Esophagus muscularis mucosa (tissue), 4 donors: ENCODE data around the gene INO80D. TPM values are rescaled to one million over a fixed set of nuclear protein-coding genes. Genes with fewer than 3 reads are reported as not detected.
"Not testable (repeated sequence)": the region's sequence is repeated elsewhere in the genome, so short reads cannot be mapped to it uniquely, and the experiment has no call there.

Experiments
- DNase-seq: peaks from one replicate; pipeline ENCODE4 v3.0.0-alpha.2; 2017; ENCODE audit errors: extremely low spot score
- H3K27ac ChIP-seq, 4 donors: fragments of 200-600 bp; sonication (generic); replicated peaks in 1 of 4; 1 replicate in 3 of 4; 2 replicates in 1 of 4; pipeline ENCODE4 v1.5.1; 2016 to 2019; ENCODE audit warnings: mild to moderate bottlenecking in 1 of 4
- H3K27me3 ChIP-seq, 4 donors: fragments of 200-600 bp; sonication (generic); one replicate each; pipeline versions ENCODE4 v1.5.1 to v1.6.0; 2016 to 2019
- H3K36me3 ChIP-seq, 4 donors: fragments of 200-600 bp; sonication (generic); one replicate each; pipeline ENCODE4 v1.5.1; 2016 to 2019
- H3K4me1 ChIP-seq, 4 donors: fragments of 200-600 bp; sonication (generic); one replicate each; pipeline ENCODE4 v1.5.1; 2016 to 2019
- H3K4me3 ChIP-seq, 4 donors: fragments of 200-600 bp; sonication (generic); 1 replicate in 2 of 4; 2 replicates in 2 of 4; pipeline ENCODE4 v1.5.1; 2016 to 2019; ENCODE audit warnings: mild to moderate bottlenecking in 4 of 4, moderate library complexity in 1 of 4
- H3K9me3 ChIP-seq, 4 donors: fragments of 200-600 bp; sonication (generic); 1 replicate in 3 of 4; 2 replicates in 1 of 4; pipeline ENCODE4 v1.5.1; 2016 to 2019
- EP300 ChIP-seq: sonication (generic); formaldehyde crosslinking; IDR thresholded peaks from one replicate; pipeline ENCODE4 v1.6.1; 2017; ENCODE audit warnings: antibody characterized with exemption
- POLR2A ChIP-seq: fragments of 450-650 bp; IDR thresholded peaks from one replicate; pipeline ENCODE4 v1.6.1; 2017; ENCODE audit warnings: antibody characterized with exemption, moderate library complexity, mild to moderate bottlenecking, low read depth
- POLR2AphosphoS5 ChIP-seq, 2 donors: sonication (generic); formaldehyde crosslinking; IDR thresholded peaks; one replicate each; pipeline ENCODE4 v1.6.1; 2017; ENCODE audit warnings: antibody characterized with exemption in 2 of 2
- WGBS: methylation state at CpG from one replicate; pipeline ENCODE4 v1.1.5; 2018; 5-methylcytosine and 5-hydroxymethylcytosine counted together
- intact Hi-C: fragments of 100-400 bp; cut with DNase I; formaldehyde crosslinking; loops from one replicate; pipeline ENCODE4 v1.15.1; 2023
- total RNA-seq, 4 donors: library from RNA; depleted of rRNA; stranded (reverse); fragments of >200 nt; gene quantifications; one replicate each; pipeline versions ENCODE4 v1.1.0 to v1.2.1, GENCODE V29; 2016
- TF ChIP-seq, protein P1 (sequence below), 3 experiments: fragments of 200-600 bp in 2 of 3; fragments of 450-650 bp in 1 of 3; sonication (generic) in 2 of 3; IDR thresholded peaks; one replicate each; pipeline ENCODE4 v1.5.1; 2017 to 2019; ENCODE audit warnings: antibody characterized with exemption in 3 of 3, mild to moderate bottlenecking in 2 of 3, moderate library complexity in 1 of 3

INO80D gene
- total RNA-seq, 4 donors from 2014 or later: 11.1 to 19.9 (median 16.2) TPM

DNA sequence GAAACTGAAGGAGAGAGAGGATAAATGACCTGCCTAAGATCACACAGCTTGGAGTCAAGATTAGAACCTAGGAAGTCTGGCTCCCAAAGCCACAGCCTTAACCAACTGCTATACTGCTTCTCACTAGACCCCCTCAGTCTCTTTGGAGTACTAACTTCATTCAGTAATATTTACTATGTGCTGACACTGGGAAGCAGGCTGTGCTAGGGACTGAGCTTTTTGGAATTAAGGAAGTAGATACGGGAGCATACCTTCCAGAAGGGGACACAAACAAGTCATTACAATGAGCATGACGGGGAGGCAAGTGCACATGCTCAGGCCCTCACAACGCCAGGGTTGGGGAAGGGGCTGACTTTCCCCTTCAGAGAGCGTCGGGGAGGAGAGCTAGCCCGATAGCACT, 97.7 kb downstream of the INO80D start:
- Histone ChIP-seq H3K4me1 (no peaks in the 10 kb centered on the region), H3K9me3 (no peaks in the 10 kb centered on the region), H3K27me3 (no peaks in the 10 kb centered on the region), H3K4me3 (no peak overlapping the region), H3K36me3 (peaks cover 12 to 29% (median 15%) of the 10 kb centered on the region in 4 donors), H3K27ac (no peak overlapping the region)
- WGBS: 93% methylated on average over 6 of the region's 6 CpGs
- DNase-seq: peak; percentile 84
- intact Hi-C loops: no loop called here
- TF ChIP-seq, protein P1, sequence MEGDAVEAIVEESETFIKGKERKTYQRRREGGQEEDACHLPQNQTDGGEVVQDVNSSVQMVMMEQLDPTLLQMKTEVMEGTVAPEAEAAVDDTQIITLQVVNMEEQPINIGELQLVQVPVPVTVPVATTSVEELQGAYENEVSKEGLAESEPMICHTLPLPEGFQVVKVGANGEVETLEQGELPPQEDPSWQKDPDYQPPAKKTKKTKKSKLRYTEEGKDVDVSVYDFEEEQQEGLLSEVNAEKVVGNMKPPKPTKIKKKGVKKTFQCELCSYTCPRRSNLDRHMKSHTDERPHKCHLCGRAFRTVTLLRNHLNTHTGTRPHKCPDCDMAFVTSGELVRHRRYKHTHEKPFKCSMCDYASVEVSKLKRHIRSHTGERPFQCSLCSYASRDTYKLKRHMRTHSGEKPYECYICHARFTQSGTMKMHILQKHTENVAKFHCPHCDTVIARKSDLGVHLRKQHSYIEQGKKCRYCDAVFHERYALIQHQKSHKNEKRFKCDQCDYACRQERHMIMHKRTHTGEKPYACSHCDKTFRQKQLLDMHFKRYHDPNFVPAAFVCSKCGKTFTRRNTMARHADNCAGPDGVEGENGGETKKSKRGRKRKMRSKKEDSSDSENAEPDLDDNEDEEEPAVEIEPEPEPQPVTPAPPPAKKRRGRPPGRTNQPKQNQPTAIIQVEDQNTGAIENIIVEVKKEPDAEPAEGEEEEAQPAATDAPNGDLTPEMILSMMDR (IDR thresholded peaks at IDR 0.05): no peak
- TF ChIP-seq POLR2AphosphoS5 (IDR thresholded peaks at IDR 0.05) (no peak), EP300 (no peak), POLR2A (no peak)

GRCh38 chr2:205986334-205986733, 99.6 kb downstream of the INO80D start:
- H3K4me1 ChIP-seq, H3K27me3 ChIP-seq, H3K27ac ChIP-seq, intact Hi-C loops, H3K9me3 ChIP-seq, H3K4me3 ChIP-seq: not testable (repeated sequence)
- H3K36me3 ChIP-seq: peaks cover 0 to 11% (median 1%) of the 10 kb centered on the region in 4 donors
- WGBS: 94% methylated on average over 9 of the region's 9 CpGs
- DNase-seq: peak; percentile 62

GRCh38 chr2:205984381-205984780, 101.6 kb downstream of the INO80D start:
- no peaks in the 10 kb centered on the region for H3K9me3 ChIP-seq
- TF ChIP-seq POLR2A (no peak), POLR2AphosphoS5 (IDR thresholded peaks at IDR 0.05) (no peak), EP300 (no peak)
- TF ChIP-seq, protein P1 (IDR thresholded peaks at IDR 0.05): no peak
- peak; percentile 21 for DNase-seq
- H3K4me1 ChIP-seq: no peaks in the 10 kb centered on the region
- H3K4me3 ChIP-seq: no peak overlapping the region
- intact Hi-C loops: no loop called here
- 89% methylated on average over 6 of the region's 6 CpGs for WGBS
- no peaks in the 10 kb centered on the region for H3K27me3 ChIP-seq
- no peak overlapping the region for H3K27ac ChIP-seq
- H3K36me3 ChIP-seq: no peaks in the 10 kb centered on the region

DNA sequence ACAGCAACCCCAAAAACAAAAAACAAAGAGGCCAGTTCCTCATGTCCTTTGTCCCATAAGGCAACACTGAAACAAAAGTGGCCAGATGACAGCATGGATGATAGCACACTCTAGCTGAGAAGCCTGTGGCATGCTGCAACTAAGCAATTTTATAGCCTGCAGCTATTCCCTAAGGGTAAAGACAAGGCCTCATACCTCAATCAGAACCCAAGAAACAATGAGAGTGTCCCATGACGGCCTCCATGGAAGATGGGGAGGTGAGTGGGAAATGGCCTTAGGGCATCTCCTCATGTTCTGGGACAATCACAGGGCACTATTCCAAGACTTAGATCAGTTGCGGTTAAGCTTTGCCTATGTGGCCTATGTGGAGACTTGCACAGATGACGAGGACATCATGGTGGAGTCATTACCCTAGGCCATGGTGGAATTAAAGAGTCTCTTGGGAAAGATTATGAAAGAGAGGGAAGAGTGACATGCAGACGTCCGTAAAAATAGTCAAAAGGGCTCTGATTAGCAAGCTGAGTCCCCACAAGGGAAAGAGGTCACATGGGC, 103.1 kb downstream of the INO80D start:
- Histone ChIP-seq H3K4me3 (no peak overlapping the region), H3K36me3 (no peaks in the 10 kb centered on the region), H3K9me3 (no peaks in the 10 kb centered on the region), H3K27ac (no peak overlapping the region), H3K4me1 (no peaks in the 10 kb centered on the region), H3K27me3 (no peaks in the 10 kb centered on the region)
- TF ChIP-seq POLR2AphosphoS5 (IDR thresholded peaks at IDR 0.05) (no peak), POLR2A (no peak), EP300 (no peak)
- TF ChIP-seq, protein P1 (IDR thresholded peaks at IDR 0.05): no peak
- 92% methylated on average over 5 of the region's 5 CpGs for WGBS
- intact Hi-C loops: no loop called here
- peak; percentile 45 for DNase-seq

GRCh38 chr2:205978728-205979127, 107.2 kb downstream of the INO80D start:
- H3K9me3 ChIP-seq, H3K4me3 ChIP-seq, H3K27me3 ChIP-seq, H3K36me3 ChIP-seq, H3K27ac ChIP-seq, intact Hi-C loops, H3K4me1 ChIP-seq: not testable (repeated sequence)
- DNase-seq: peak; percentile 31
- 76% methylated on average over 2 of the region's 2 CpGs for whole genome bisulfite sequencing

DNA sequence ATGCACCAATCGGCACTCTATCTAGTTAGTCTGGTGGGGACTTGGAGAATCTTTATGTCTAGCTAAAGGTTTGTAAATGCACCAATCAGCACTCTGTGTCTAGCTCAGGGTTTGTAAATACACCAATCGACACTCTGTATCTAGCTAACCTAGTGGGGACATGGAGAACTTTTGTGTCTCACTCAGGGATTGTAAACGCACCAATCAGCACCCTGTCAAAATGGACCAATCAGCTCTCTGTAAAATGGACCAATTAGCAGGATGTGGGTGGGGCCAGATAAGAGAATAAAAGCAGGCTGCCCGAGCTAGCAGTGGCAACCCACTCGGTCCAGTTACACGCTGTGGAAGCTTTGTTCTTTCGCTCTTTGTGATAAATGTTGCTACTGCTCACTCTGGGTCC, 108.3 kb downstream of the INO80D start:
- peak; percentile 53 for DNase-seq
- H3K36me3 ChIP-seq, H3K4me1 ChIP-seq, H3K9me3 ChIP-seq, H3K27me3 ChIP-seq, intact Hi-C loops, H3K4me3 ChIP-seq, H3K27ac ChIP-seq: not testable (repeated sequence)
- WGBS: 94% methylated on average over 7 of the region's 7 CpGs

- DNase-seq: peak; percentile 78
- intact Hi-C loops, H3K4me1 ChIP-seq, H3K4me3 ChIP-seq, H3K36me3 ChIP-seq, H3K27ac ChIP-seq, H3K9me3 ChIP-seq, H3K27me3 ChIP-seq: not testable (repeated sequence)
- WGBS: 94% methylated on average over 17 of the region's 39 CpGs
These were observed 108.9 kb downstream of the INO80D start for GRCh38 chr2:205976934-205977659.
